Sigmoid colon (tissue), 7 donors: ENCODE measurements around the gene MRPL38. TPM values are rescaled to one million over a fixed set of nuclear protein-coding genes. Genes with fewer than 3 reads are reported as not detected.

Experiments used
- DNase-seq: peaks from one replicate; pipeline ENCODE4 v3.0.0-alpha.2; 2019
- H3K27ac ChIP-seq, 4 donors: fragments of 200-600 bp; sonication (generic); one replicate each; pipeline ENCODE4 v1.5.1; 2016 to 2019; ENCODE audit warnings: mild to moderate bottlenecking in 1 of 4
- H3K27me3 ChIP-seq, 3 donors: fragments of 200-600 bp; sonication (generic); one replicate each; pipeline ENCODE4 v1.5.1; 2019; ENCODE audit warnings: mild to moderate bottlenecking in 1 of 3
- H3K36me3 ChIP-seq, 4 donors: fragments of 200-600 bp; sonication (generic); one replicate each; pipeline ENCODE4 v1.5.1; 2016 to 2019
- H3K4me1 ChIP-seq, 4 donors: fragments of 200-600 bp; sonication (generic); one replicate each; pipeline ENCODE4 v1.5.1; 2017 to 2019
- H3K4me3 ChIP-seq, 4 donors: fragments of 200-600 bp; sonication (generic); one replicate each; pipeline ENCODE4 v1.5.1; 2017 to 2019; ENCODE audit warnings: mild to moderate bottlenecking in 2 of 4, moderate library complexity in 1 of 4
- H3K9me3 ChIP-seq, 4 donors: fragments of 200-600 bp in 3 of 4; sonication (generic) in 3 of 4; one replicate each; pipeline versions ENCODE4 v1.5.1 to v1.6.1; 2013 to 2019
- CTCF ChIP-seq, 4 experiments: fragments of 450-650 bp in 3 of 4; fragments of 200-600 bp in 1 of 4; IDR thresholded peaks; one replicate each; pipeline ENCODE4 v1.5.1; 2016 to 2019; ENCODE audit warnings: antibody characterized with exemption in 4 of 4, mild to moderate bottlenecking in 3 of 4, moderate library complexity in 2 of 4
- EP300 ChIP-seq, 4 donors: sonication (generic); formaldehyde crosslinking; IDR thresholded peaks; one replicate each; pipeline ENCODE4 v1.6.1; 2017; ENCODE audit warnings: antibody characterized with exemption in 4 of 4
- POLR2A ChIP-seq, 2 donors: fragments of 450-650 bp; IDR thresholded peaks; one replicate each; pipeline ENCODE4 v1.6.1; 2016; ENCODE audit warnings: antibody characterized with exemption in 2 of 2, mild to moderate bottlenecking in 2 of 2, moderate library complexity in 2 of 2
- POLR2AphosphoS5 ChIP-seq, 4 donors: sonication (generic); formaldehyde crosslinking; IDR thresholded peaks; one replicate each; pipeline ENCODE4 v1.6.1; 2017; ENCODE audit warnings: antibody characterized with exemption in 4 of 4
- WGBS, 2 donors: extraction: QIAGEN DNeasy Blood & Tissue Kit; methylation state at CpG; one replicate each; pipeline ENCODE4 v1.1.7; 2013; 5-methylcytosine and 5-hydroxymethylcytosine counted together
- intact Hi-C: fragments of 100-400 bp; cut with DNase I; formaldehyde crosslinking; loops from one replicate; pipeline ENCODE4 v1.15.1; 2023
- polyA plus RNA-seq, 3 donors: library from polyadenylated mRNA; stranded (reverse); fragments of 200-250 nt; gene quantifications; one replicate each; pipeline ENCODE4 v1.2.3, GENCODE V29; 2013
- total RNA-seq, 4 donors: library from RNA; depleted of rRNA; stranded (reverse); fragments of >200 nt; gene quantifications; one replicate each; pipeline ENCODE4 v1.1.0, GENCODE V29; 2016
- donor health status: healthy with polysubstance abuse.
- donor health status: Bipolar disorder and iron deficiency.
- donor health status: healthy.

The MRPL38 gene
- total and polyA plus RNA-seq, 7 donors, result 32.8 to 71.5 (median 50.6) TPM

DNA sequence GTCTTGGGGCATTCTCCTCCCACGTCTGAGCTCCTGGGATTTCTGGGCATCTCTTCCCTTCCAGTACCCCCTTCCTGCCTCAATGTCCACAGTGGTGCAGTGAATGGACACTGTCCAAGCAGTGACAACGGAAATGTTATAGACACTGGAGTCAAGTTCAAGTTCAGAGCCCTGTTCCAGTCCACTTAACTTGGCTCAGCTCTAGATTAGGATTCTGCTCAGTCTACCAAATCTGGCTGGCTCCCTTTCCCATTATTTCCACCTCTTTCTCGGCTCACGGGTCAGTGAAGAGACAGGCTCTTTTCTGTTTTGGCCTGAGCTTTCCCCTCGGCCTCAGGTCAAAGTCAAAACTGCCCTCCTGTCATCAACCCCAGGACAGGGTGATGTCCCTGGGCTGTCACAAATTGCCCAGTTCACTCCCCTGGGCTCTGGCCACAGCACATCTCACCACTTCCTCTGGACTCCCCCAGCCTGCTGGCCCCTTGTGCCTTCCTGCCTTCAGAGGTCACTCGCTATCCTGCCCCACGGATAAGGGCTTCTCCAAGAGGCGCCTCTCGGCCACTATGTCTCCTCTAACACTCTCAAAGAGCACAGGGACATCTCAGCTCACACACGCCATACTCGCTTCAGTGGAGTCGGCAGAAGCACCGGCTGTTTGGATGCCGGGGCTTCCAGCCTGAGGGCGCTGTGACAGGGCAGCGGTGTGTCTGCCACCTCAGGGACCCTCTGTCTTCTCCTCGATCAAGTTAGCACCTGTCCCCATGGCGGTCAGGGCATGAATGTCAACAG, 17.7 kb upstream of the MRPL38 start:
- intact Hi-C loops, result no loop called here
- no peak for DNase-seq
- 94 to 95% methylated on average over 18 of the region's 18 CpGs for WGBS, 2 donors
- no peaks in the 10 kb centered on the region for H3K4me1 ChIP-seq
- no peak for TF ChIP-seq POLR2A (IDR thresholded peaks at IDR 0.05)
- TF ChIP-seq POLR2AphosphoS5 (IDR thresholded peaks at IDR 0.05), result no peak
- TF ChIP-seq CTCF (IDR thresholded peaks at IDR 0.05), result no peak
- TF ChIP-seq EP300 (IDR thresholded peaks at IDR 0.05), result no peak
- no peaks in the 10 kb centered on the region for H3K27me3 ChIP-seq
- H3K9me3 ChIP-seq, result no peaks in the 10 kb centered on the region
- H3K4me3 ChIP-seq, result no peak overlapping the region
- H3K36me3 ChIP-seq, result peaks cover 0 to 39% (median 0%) of the 10 kb centered on the region in 4 donors
- no peak overlapping the region for H3K27ac ChIP-seq

DNA sequence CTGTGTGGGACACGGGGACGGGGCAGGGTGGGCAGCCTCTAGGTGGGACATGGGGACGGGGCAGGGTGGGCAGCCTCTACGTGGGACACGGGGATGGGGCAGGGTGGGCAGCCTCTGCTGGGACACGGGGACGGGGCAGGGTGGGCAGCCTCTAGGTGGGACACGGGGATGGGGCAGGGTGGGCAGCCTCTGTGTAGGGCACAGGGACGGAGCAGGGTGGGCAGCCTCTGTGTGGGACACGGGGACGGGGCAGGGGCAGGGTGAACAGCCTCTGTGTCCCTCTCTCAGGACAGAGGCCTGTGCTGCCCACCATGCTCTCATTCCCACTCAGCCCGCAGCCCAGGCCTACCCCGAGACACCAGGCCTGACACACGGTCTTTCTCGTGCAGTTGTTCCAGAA, 16.9 kb upstream of the MRPL38 start:
- H3K4me3 ChIP-seq, result no peak overlapping the region
- H3K9me3 ChIP-seq, result no peaks in the 10 kb centered on the region
- no peak overlapping the region for H3K27ac ChIP-seq
- no peaks in the 10 kb centered on the region for H3K27me3 ChIP-seq
- TF ChIP-seq POLR2A (IDR thresholded peaks at IDR 0.05), result no peak
- no peak for TF ChIP-seq EP300 (IDR thresholded peaks at IDR 0.05)
- TF ChIP-seq CTCF (IDR thresholded peaks at IDR 0.05), result no peak
- no peak for TF ChIP-seq POLR2AphosphoS5 (IDR thresholded peaks at IDR 0.05)
- no peaks in the 10 kb centered on the region for H3K4me1 ChIP-seq
- intact Hi-C loops, result no loop called here
- no peak for DNase-seq
- peaks cover 0 to 37% (median 0%) of the 10 kb centered on the region in 4 donors for H3K36me3 ChIP-seq
- 96 to 98% methylated on average over 15 of the region's 15 CpGs for WGBS, 2 donors

DNA sequence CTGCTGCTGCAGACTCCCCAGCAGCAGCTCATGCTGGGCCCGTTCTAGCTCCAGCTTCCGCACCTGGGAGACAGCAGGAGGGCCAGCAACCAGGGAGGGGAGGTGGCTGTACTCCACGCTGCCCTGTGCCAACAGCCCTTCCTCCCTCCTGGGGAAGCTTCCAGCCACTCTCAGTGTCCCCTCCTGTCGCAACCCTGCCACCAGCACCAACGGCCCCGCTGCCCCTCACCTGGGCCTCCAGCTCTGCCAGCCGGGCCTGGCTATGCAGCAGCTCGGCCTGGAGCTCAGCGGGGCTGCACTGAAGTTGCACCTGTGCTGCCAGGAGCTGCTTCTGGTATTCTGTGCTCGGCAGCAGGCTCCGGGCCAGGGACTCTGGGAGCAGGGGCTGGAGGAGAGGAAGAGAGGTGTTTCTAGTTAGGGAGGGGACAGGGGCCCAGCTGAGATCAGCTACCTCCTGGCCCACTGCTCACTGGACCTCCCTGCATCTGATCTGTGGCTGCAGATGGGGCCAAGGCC, 15.4 kb upstream of the MRPL38 start:
- no peak overlapping the region for H3K27ac ChIP-seq
- H3K36me3 ChIP-seq, result peaks cover 0 to 24% (median 0%) of the 10 kb centered on the region in 4 donors
- no peaks in the 10 kb centered on the region for H3K27me3 ChIP-seq
- intact Hi-C loops, result no loop called here
- WGBS, 2 donors, result 92% methylated on average over 11 of the region's 11 CpGs
- no peaks in the 10 kb centered on the region for H3K9me3 ChIP-seq
- H3K4me1 ChIP-seq, result no peaks in the 10 kb centered on the region
- no peak overlapping the region for H3K4me3 ChIP-seq
- TF ChIP-seq CTCF (IDR thresholded peaks at IDR 0.05), result no peak
- DNase-seq, result no peak

DNA sequence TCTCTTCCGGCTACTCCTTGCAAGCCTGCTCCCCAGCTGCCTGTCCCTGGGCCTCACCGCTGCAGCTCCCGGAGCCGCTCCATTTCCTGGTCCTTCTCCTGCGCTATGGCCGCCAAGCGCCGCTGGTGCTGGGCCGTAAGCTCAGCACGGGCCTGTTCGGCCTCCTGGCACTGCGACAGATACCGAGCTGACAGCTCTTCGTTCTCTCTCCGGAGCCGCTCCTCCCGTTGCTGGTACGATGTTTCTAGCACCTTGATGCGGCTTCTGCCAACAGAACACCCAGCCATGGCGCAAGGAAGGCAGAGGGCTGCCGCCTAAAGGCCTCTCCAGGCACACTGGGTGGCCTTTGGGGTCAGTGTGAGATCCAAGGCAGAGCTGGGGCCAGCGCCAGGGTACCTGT, 14.9 kb upstream of the MRPL38 start:
- Histone ChIP-seq H3K4me1 (no peaks in the 10 kb centered on the region), H3K36me3 (peaks cover 0 to 27% (median 0%) of the 10 kb centered on the region in 4 donors), H3K27me3 (no peaks in the 10 kb centered on the region), H3K4me3 (no peak overlapping the region), H3K9me3 (no peaks in the 10 kb centered on the region), H3K27ac (no peak overlapping the region)
- TF ChIP-seq CTCF (IDR thresholded peaks at IDR 0.05) (no peak), POLR2AphosphoS5 (IDR thresholded peaks at IDR 0.05) (no peak), EP300 (IDR thresholded peaks at IDR 0.05) (no peak), POLR2A (IDR thresholded peaks at IDR 0.05) (no peak)
- intact Hi-C loops, result no loop called here
- DNase-seq, result no peak
- 95 to 96% methylated on average over 22 of the region's 22 CpGs for WGBS, 2 donors
